ENCODE measurements around the gene ARHGEF28.

DNA sequence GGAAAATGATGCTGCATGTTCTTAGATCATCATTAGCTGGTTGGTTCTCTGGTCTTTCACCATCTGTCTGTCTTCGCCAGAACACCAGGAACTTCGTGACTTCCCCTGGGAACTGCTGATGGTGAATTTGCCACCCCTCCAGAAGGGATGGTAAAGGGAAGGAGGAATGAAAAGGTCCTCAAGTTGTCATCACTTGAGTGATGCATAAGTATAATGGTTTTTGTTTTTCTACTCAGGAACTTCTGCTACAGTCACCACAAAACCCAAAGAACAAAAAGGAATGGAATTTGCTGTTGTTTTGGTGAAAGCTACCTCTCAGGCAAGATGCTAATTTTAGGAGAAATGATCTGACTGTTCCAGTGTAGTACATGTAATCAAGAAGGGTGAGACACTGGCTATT, 328.4 kb downstream of the ARHGEF28 start:
- TF ChIP-seq, protein P1, sequence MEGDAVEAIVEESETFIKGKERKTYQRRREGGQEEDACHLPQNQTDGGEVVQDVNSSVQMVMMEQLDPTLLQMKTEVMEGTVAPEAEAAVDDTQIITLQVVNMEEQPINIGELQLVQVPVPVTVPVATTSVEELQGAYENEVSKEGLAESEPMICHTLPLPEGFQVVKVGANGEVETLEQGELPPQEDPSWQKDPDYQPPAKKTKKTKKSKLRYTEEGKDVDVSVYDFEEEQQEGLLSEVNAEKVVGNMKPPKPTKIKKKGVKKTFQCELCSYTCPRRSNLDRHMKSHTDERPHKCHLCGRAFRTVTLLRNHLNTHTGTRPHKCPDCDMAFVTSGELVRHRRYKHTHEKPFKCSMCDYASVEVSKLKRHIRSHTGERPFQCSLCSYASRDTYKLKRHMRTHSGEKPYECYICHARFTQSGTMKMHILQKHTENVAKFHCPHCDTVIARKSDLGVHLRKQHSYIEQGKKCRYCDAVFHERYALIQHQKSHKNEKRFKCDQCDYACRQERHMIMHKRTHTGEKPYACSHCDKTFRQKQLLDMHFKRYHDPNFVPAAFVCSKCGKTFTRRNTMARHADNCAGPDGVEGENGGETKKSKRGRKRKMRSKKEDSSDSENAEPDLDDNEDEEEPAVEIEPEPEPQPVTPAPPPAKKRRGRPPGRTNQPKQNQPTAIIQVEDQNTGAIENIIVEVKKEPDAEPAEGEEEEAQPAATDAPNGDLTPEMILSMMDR (IDR thresholded peaks at IDR 0.05) = no peak
- no peak for TF ChIP-seq POLR2A (IDR thresholded peaks at IDR 0.05)
